ENCODE results near the gene PPP1R13L.
"Not testable (repeated sequence)": the region's sequence is repeated elsewhere in the genome, so short reads cannot be mapped to it uniquely, and the experiment has no call there.

The PPP1R13L gene

DNA sequence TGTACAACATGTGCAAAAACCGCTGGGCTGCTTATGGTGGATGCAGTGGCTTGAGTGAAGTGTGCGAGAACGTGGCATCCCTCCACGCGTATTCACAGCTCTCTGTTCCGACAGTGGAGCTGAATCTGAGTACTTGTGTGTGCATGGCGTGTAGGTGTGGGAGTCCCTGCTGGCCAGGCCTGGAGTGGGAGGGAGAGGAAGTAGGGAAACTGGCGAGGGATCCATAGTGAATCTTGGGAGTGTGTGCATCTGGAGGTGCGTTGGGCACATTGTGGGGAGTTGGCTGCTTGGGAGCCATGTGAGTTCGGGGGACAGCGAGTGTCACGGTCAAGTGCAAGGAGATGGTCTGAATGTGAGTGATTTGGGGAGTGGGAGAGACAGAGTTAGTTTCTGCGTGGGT, 62.0 kb downstream of the PPP1R13L start:
- Histone ChIP-seq H3K36me3 (ENCODE audit: insufficient read depth, low read length) (no peaks in the 10 kb centered on the region), H3K4me1 (ENCODE audit: control insufficient read depth, insufficient read depth, low read length, unreplicated experiment) (no peaks in the 10 kb centered on the region), H3K27ac (ENCODE audit: low read depth, low read length) (no peak overlapping the region), H2AFZ (ENCODE audit: low read length, unreplicated experiment) (no peak overlapping the region), H3K79me2 (ENCODE audit: control insufficient read depth, insufficient read depth, low read length, unreplicated experiment) (no peaks in the 10 kb centered on the region), H3K4me3 (ENCODE audit: low read depth, low read length) (no peak overlapping the region), H3K27me3 (ENCODE audit: insufficient read depth, low read length) (peaks cover 9% of the 10 kb centered on the region; the same call in 1 of the 2 replicates)

DNA sequence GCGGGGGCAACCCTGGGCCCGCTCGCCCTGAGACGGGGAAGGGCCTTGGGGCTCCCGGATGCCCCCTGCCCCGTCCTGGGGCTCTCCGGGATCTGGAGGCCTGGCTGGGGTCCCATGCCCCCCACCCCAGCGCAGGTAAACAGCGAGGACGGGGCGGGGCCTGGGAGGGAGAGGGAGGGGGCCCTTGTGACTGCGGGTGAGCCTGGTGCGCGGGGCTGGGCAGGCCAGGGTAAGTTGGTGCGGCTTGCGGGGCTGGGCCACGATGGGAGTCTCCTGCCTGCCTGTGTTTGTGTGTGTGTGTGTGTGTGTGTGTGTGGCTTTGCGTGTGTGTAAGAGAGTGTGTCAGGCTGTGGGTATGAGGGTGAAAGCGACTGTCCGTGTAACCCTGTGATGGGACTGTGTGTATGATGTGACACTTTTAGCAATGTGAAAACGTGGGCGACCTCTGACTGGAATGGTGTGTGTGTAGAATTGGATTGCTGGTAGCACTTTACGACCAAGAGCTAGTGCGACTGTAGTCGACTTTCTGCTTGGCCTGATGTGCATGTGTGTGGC, 63.9 kb downstream of the PPP1R13L start:
- Histone ChIP-seq H2AFZ (ENCODE audit: low read length, unreplicated experiment) (no peak overlapping the region), H3K79me2 (ENCODE audit: control insufficient read depth, insufficient read depth, low read length, unreplicated experiment) (no peaks in the 10 kb centered on the region), H3K27me3 (ENCODE audit: insufficient read depth, low read length) (peaks cover 9% of the 10 kb centered on the region; the same call in 1 of the 2 replicates), H3K4me1 (ENCODE audit: control insufficient read depth, insufficient read depth, low read length, unreplicated experiment) (no peaks in the 10 kb centered on the region), H3K4me3 (ENCODE audit: low read depth, low read length) (no peak overlapping the region), H3K27ac (ENCODE audit: low read depth, low read length) (no peak overlapping the region), H3K36me3 (ENCODE audit: insufficient read depth, low read length) (no peaks in the 10 kb centered on the region)

DNA sequence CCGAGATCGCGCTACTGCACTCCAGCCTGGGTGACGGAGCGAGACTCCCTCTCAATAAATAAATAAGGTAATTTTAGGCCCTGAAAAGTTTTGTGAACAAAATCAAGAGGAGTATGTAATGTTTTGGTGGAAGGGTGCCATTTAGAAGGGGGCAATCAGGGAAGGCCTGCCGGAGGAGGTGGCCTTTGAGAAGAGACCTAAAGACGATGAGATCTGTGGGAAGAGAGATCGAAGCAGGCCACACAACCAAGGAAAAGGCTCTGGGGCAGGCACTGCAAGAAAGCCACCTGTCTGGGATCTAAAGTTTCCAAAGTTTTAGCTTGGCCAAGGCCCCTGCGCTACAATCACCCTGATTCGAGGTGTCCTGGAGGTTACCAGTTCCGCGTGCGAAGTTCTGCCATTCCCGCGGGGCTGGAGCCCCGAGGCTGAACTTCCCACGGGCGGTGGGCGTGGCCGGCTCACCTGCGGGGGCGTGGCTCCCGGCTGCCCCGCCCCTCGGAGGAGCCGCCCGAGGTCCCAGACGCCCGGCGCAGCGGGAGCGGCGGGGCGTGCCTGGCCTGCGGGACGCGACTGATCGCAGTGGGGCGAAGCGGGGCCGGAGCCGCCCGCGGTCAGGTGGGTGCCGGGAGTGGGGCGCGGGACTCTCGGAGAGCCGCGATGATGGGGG, 64.5 kb downstream of the PPP1R13L start, which contains the start of gene KLC3:
Gene KLC3, plus strand, starts transcription at position 519 of the 667 bp plus-strand sequence. CDS start 4,792 bp downstream, outside the sequence.
- Histone ChIP-seq H2AFZ (ENCODE audit: low read length, unreplicated experiment) (no peak within 1 kb of the TSS), H3K27ac (ENCODE audit: low read depth, low read length) (no peak within 1 kb of the TSS), H3K36me3 (ENCODE audit: insufficient read depth, low read length) (no peaks in the 10 kb centered on the region), H3K27me3 (ENCODE audit: insufficient read depth, low read length) (peaks cover 9% of the 10 kb centered on the region; the same call in 1 of the 2 replicates), H3K4me1 (ENCODE audit: control insufficient read depth, insufficient read depth, low read length, unreplicated experiment) (no peaks in the 10 kb centered on the region), H3K79me2 (ENCODE audit: control insufficient read depth, insufficient read depth, low read length, unreplicated experiment) (no peaks in the 10 kb centered on the region), H3K4me3 (ENCODE audit: low read depth, low read length) (no peak within 1 kb of the TSS)

DNA sequence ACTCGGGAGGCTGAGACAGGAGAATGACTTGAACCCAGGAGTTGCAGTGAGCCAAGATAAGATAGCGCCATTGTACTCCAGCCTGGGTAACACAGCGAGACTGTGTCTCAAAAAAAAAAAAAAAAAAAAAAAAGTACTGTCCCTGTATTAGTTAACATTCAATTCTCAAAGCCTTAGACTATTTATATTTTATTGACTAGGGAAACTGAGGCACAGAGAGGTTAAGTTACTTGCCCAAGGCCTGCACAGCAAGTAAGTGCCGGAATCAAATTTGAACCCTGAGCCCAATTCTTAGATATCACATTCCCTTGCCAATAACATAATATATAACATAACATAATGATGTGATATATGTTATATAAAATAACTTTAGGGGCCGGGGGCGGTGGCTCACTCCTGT, 65.2 kb downstream of the PPP1R13L start:
- Histone ChIP-seq H3K79me2 (ENCODE audit: control insufficient read depth, insufficient read depth, low read length, unreplicated experiment) (no peaks in the 10 kb centered on the region), H3K4me1 (ENCODE audit: control insufficient read depth, insufficient read depth, low read length, unreplicated experiment) (no peaks in the 10 kb centered on the region), H3K36me3 (ENCODE audit: insufficient read depth, low read length) (no peaks in the 10 kb centered on the region), H3K27ac (ENCODE audit: low read depth, low read length) (no peak overlapping the region), H3K4me3 (ENCODE audit: low read depth, low read length) (no peak overlapping the region), H3K27me3 (ENCODE audit: insufficient read depth, low read length) (peaks cover 9% of the 10 kb centered on the region; the same call in 1 of the 2 replicates), H2AFZ (ENCODE audit: low read length, unreplicated experiment) (no peak overlapping the region)

DNA sequence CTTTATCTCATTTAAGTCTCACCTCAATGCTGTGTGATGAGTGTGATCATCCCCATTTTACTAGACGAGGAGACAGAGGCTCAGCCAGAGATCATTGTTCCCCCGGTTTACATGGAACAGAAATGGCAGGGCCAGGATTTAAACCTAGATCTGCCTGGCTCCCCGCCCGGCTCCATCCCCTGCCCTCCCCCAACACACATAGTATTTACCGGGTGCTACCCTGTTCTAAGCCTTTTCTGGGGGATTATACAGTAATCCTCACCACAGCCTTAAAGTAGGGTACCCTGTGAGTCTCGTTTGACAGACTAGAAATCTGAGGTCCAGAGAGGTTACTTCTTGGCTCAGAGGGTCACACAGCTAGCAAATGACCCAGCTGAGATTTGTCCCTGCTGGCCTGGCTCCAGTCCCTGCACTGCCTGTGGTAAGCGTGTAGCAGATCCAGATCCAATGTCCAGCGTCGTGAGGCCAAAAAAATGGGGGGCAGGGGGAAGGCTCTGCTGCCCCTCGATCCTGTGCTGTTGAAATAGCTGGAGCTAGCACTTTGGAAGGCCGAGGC, 68.1 kb downstream of the PPP1R13L start:
- Histone ChIP-seq H3K27me3 (ENCODE audit: insufficient read depth, low read length) (peaks cover 9% of the 10 kb centered on the region; the same call in 1 of the 2 replicates), H3K27ac (ENCODE audit: low read depth, low read length) (no peak overlapping the region), H3K79me2 (ENCODE audit: control insufficient read depth, insufficient read depth, low read length, unreplicated experiment) (no peaks in the 10 kb centered on the region), H3K4me3 (ENCODE audit: low read depth, low read length) (no peak overlapping the region), H2AFZ (ENCODE audit: low read length, unreplicated experiment) (no peak overlapping the region), H3K4me1 (ENCODE audit: control insufficient read depth, insufficient read depth, low read length, unreplicated experiment) (no peaks in the 10 kb centered on the region), H3K36me3 (ENCODE audit: insufficient read depth, low read length) (no peaks in the 10 kb centered on the region)

- not testable (repeated sequence) for H3K27ac ChIP-seq (ENCODE audit: low read depth, low read length)
Observed at GRCh38 chr19:45334881-45335280, 70.0 kb downstream of the PPP1R13L start.

GRCh38 chr19:45333609-45334303, 71.1 kb downstream of the PPP1R13L start:
- H2AFZ ChIP-seq (ENCODE audit: low read length, unreplicated experiment), result no peak overlapping the region
- H3K36me3 ChIP-seq (ENCODE audit: insufficient read depth, low read length), result no peaks in the 10 kb centered on the region
- H3K27me3 ChIP-seq (ENCODE audit: insufficient read depth, low read length), result no peaks in the 10 kb centered on the region
- no peaks in the 10 kb centered on the region for H3K4me1 ChIP-seq (ENCODE audit: control insufficient read depth, insufficient read depth, low read length, unreplicated experiment)
- no peak overlapping the region for H3K27ac ChIP-seq (ENCODE audit: low read depth, low read length)
- no peaks in the 10 kb centered on the region for H3K79me2 ChIP-seq (ENCODE audit: control insufficient read depth, insufficient read depth, low read length, unreplicated experiment)
- no peak overlapping the region for H3K4me3 ChIP-seq (ENCODE audit: low read depth, low read length)

More at GRCh38 chr19:45334881-45335280, 70.0 kb downstream of the PPP1R13L start:
- not testable (repeated sequence) for H3K36me3 ChIP-seq (ENCODE audit: insufficient read depth, low read length); H2AFZ ChIP-seq (ENCODE audit: low read length, unreplicated experiment); H3K79me2 ChIP-seq (ENCODE audit: control insufficient read depth, insufficient read depth, low read length, unreplicated experiment); H3K4me1 ChIP-seq (ENCODE audit: control insufficient read depth, insufficient read depth, low read length, unreplicated experiment); H3K27me3 ChIP-seq (ENCODE audit: insufficient read depth, low read length); H3K4me3 ChIP-seq (ENCODE audit: low read depth, low read length)

- Histone ChIP-seq H3K4me1 (ENCODE audit: control insufficient read depth, insufficient read depth, low read length, unreplicated experiment) (no peaks in the 10 kb centered on the region), H3K79me2 (ENCODE audit: control insufficient read depth, insufficient read depth, low read length, unreplicated experiment) (no peaks in the 10 kb centered on the region), H3K27me3 (ENCODE audit: insufficient read depth, low read length) (no peaks in the 10 kb centered on the region), H3K4me3 (ENCODE audit: low read depth, low read length) (no peak overlapping the region), H2AFZ (ENCODE audit: low read length, unreplicated experiment) (no peak overlapping the region), H3K36me3 (ENCODE audit: insufficient read depth, low read length) (no peaks in the 10 kb centered on the region), H3K27ac (ENCODE audit: low read depth, low read length) (no peak overlapping the region)
Observed at GRCh38 chr19:45331411-45331810, 73.5 kb downstream of the PPP1R13L start.
